22Rv1 (cell line): ENCODE results near the gene NRARP.

Experiments used
- CTCF ChIP-seq: fragments of 450-650 bp; IDR thresholded peaks from 2 replicates; pipeline ENCODE4 v1.5.1; 2017; ENCODE audit warnings: mild to moderate bottlenecking
- ZFX ChIP-seq: fragments of 450-650 bp; IDR thresholded peaks from 2 replicates; pipeline ENCODE4 v1.6.1; 2017; ENCODE audit warnings: antibody characterized with exemption, borderline replicate concordance

- TF ChIP-seq CTCF (no peak), ZFX (no peak)
Measured at GRCh38 chr9:137251490-137252268, 50.4 kb downstream of the NRARP start.
